ENCODE measurements around the gene FARS2. TPM values are rescaled to one million over a fixed set of nuclear protein-coding genes. Genes with fewer than 3 reads are reported as not detected.

The FARS2 gene
- total and polyA plus RNA-seq, 8 donors = 15.1 to 20.3 (median 17.9) TPM

- no peaks in the 10 kb centered on the region for H3K9me3 ChIP-seq
- peaks cover 0 to 7% of the 10 kb centered on the region in 2 donors for H3K4me1 ChIP-seq
- TF ChIP-seq CTCF (IDR thresholded peaks at IDR 0.05) = no peak
- intact Hi-C loops (cut with DNase I) = no loop called here
- no peak overlapping the region for H3K27ac ChIP-seq
- DNase-seq (no peak), ATAC-seq (no peak)
- H3K4me3 ChIP-seq = no peak overlapping the region
- no peaks in the 10 kb centered on the region for H3K36me3 ChIP-seq
- no peaks in the 10 kb centered on the region for H3K27me3 ChIP-seq
These were observed 273.3 kb downstream of the FARS2 start for GRCh38 chr6:5534643-5535042.

GRCh38 chr6:5536644-5537043 lies 275.3 kb downstream of the FARS2 start:
- Histone ChIP-seq H3K36me3 (no peaks in the 10 kb centered on the region), H3K27ac (no peak overlapping the region), H3K4me3 (no peak overlapping the region), H3K9me3 (no peaks in the 10 kb centered on the region), H3K27me3 (no peaks in the 10 kb centered on the region), H3K4me1 (peaks cover 0 to 7% of the 10 kb centered on the region in 2 donors)
- intact Hi-C loops (cut with DNase I) = no loop called here
- no peak for TF ChIP-seq CTCF (IDR thresholded peaks at IDR 0.05)
- no peak for ATAC-seq
- DNase-seq = no peak

- no peak for ATAC-seq
- H3K9me3 ChIP-seq = no peaks in the 10 kb centered on the region
- no peak overlapping the region for H3K4me3 ChIP-seq
- no peaks in the 10 kb centered on the region for H3K27me3 ChIP-seq
- H3K36me3 ChIP-seq = no peaks in the 10 kb centered on the region
- no peak overlapping the region for H3K27ac ChIP-seq
- DNase-seq = no peak
- H3K4me1 ChIP-seq = peaks cover 0 to 7% of the 10 kb centered on the region in 2 donors
- no peak for TF ChIP-seq CTCF (IDR thresholded peaks at IDR 0.05)
- intact Hi-C loops (cut with DNase I) = no loop called here
These were observed 275.8 kb downstream of the FARS2 start for GRCh38 chr6:5537132-5537531.

- intact Hi-C loops (cut with DNase I) = no loop called here
- peak overlapping the region in 1 of 2 donors; percentile 4 for H3K27ac ChIP-seq
- H3K36me3 ChIP-seq = no peaks in the 10 kb centered on the region
- no peak for TF ChIP-seq CTCF (IDR thresholded peaks at IDR 0.05)
- ATAC-seq = peak; percentile 86
- H3K4me3 ChIP-seq = no peak overlapping the region
- no peaks in the 10 kb centered on the region for H3K9me3 ChIP-seq
- no peaks in the 10 kb centered on the region for H3K27me3 ChIP-seq
- no peak for DNase-seq
- H3K4me1 ChIP-seq = peaks cover 0 to 7% of the 10 kb centered on the region in 2 donors
These were observed 276.7 kb downstream of the FARS2 start for GRCh38 chr6:5537967-5538366.

- intact Hi-C loops (cut with DNase I) = no loop called here
- DNase-seq (no peak), ATAC-seq (no peak)
- no peak overlapping the region for H3K4me3 ChIP-seq
- no peak for TF ChIP-seq CTCF (IDR thresholded peaks at IDR 0.05)
- no peaks in the 10 kb centered on the region for H3K9me3 ChIP-seq
- no peak overlapping the region for H3K27ac ChIP-seq
- peaks cover 0 to 7% of the 10 kb centered on the region in 2 donors for H3K4me1 ChIP-seq
- H3K36me3 ChIP-seq = no peaks in the 10 kb centered on the region
- no peaks in the 10 kb centered on the region for H3K27me3 ChIP-seq
These were observed 279.1 kb downstream of the FARS2 start for GRCh38 chr6:5540370-5540769.
